Stimulated activated CD4-positive, alpha-beta T cell treated with anti-CD3 and anti-CD28 coated beads, Interleukin-12 subunit alpha, Interleukin-12 subunit beta, amount 100 ng/mL, for 4 hours (primary cell): ENCODE results near the gene C22orf23.

Experiments used
- DNase-seq: peaks from one replicate; pipeline ENCODE4 v3.0.0-alpha.2; 2020

C22orf23 gene

DNA sequence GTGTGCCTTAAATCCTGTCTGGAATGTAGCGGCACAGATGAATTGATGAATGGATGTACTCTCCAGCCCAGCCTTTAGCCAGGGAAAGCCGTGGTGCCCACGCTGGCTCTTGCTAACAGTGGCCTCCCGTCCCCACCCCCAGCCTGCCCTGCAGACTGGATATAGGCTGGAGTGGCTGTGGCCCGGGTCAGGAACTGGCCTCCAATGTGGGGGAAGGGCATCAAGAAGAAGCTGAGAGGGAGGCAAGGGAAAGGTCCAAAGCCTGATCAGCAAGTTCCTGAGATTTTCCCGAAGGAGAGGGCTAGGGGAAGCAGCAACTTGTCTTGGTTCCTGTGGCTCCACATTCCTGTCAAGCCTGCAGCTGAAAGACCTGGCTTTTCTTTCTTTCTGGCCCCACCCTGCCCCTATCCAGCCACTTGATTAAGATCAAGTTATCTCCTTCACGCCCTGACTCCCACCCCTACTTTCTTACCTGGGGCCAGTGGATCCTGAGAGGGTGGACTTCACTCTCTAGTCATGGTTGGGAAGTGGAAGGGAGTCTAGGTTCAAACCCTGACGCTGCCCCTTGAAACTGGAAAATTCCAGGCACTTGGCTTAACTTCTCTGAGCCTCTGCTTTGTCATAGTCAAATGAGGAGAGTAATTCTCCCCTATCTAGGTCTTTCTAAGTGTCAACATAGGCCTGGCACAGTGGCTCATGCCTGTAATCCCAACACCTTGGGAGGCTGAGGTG is 58.3 kb downstream of the C22orf23 start:
- DNase-seq: no peak

DNA sequence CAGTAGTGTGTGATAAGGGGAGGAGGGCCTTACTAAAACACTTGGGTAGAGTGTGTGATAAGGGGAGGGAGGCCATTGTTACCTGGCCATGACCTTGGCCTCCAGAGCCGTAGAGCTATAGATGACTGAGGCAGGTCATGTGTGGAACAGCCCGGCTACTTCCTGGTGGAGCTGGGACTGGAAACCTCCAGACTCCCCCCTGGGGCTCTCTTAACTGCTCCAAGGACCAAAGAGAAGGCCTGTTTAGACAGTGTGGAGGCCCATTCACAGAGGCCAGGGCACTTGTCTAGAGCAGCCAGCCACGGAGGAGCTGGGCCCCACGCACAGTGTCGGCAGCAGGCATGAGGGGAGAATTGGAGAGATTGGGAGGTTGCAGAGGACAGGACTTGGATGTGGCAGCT is 59.8 kb downstream of the C22orf23 start:
- DNase-seq: no peak
